Mesenchymal stem cell (in vitro differentiated cells and primary cell): ENCODE results near the gene FKBP8.
A peak's percentile ranks its signal among the peaks of the same experiment; 100 is the strongest.

ENCODE experiments used
- DNase-seq: peaks from one replicate; pipeline ENCODE4 v3.0.0-alpha.2; 2013
- H2AFZ ChIP-seq: one replicate; pipeline ENCODE4 v1.6.1; 2013; ENCODE audit warnings: low read depth, mild to moderate bottlenecking, control low read depth, inconsistent platforms, low read length, moderate library complexity
- H2AK5ac ChIP-seq: 2 replicates; pipeline ENCODE4 v1.6.1; 2013; ENCODE audit warnings: low read length, moderate library complexity, mild to moderate bottlenecking, inconsistent platforms; ENCODE audit not compliant: severe bottlenecking
- H2BK120ac ChIP-seq: one replicate; pipeline ENCODE4 v1.6.1; 2013; ENCODE audit warnings: low read depth, mild to moderate bottlenecking, inconsistent platforms, low read length, moderate library complexity
- H2BK12ac ChIP-seq, 2 experiments: one replicate each; pipeline ENCODE4 v1.6.1; 2013; ENCODE audit warnings: inconsistent platforms in 2 of 2, low read length in 2 of 2, mild to moderate bottlenecking in 2 of 2, moderate library complexity in 2 of 2, control low read depth in 1 of 2
- H2BK15ac ChIP-seq: one replicate; pipeline ENCODE4 v1.6.1; 2013; ENCODE audit warnings: mild to moderate bottlenecking, low read depth, inconsistent platforms; ENCODE audit not compliant: poor library complexity, severe bottlenecking
- H2BK5ac ChIP-seq: 2 replicates; pipeline ENCODE4 v1.6.1; 2013; ENCODE audit warnings: low read depth, mild to moderate bottlenecking, low read length, control low read depth, inconsistent platforms; ENCODE audit not compliant: poor library complexity, severe bottlenecking
- H3K14ac ChIP-seq, 2 experiments: one replicate each; pipeline ENCODE4 v1.6.1; 2013; ENCODE audit warnings: inconsistent platforms in 2 of 2, low read length in 2 of 2, control low read depth in 1 of 2, mild to moderate bottlenecking in 1 of 2, moderate library complexity in 1 of 2
- H3K18ac ChIP-seq, 2 experiments: one replicate each; pipeline ENCODE4 v1.6.1; 2013; ENCODE audit warnings: inconsistent platforms in 2 of 2, low read length in 2 of 2, control low read depth in 1 of 2, low read depth in 1 of 2, mild to moderate bottlenecking in 1 of 2
- H3K23ac ChIP-seq, 2 experiments: one replicate each; pipeline ENCODE4 v1.6.1; 2013; ENCODE audit warnings: inconsistent platforms in 2 of 2, low read length in 2 of 2, mild to moderate bottlenecking in 2 of 2, moderate library complexity in 2 of 2, control low read depth in 1 of 2
- H3K27ac ChIP-seq: 2 replicates; pipeline ENCODE4 v1.5.1; 2013; ENCODE audit warnings: mild to moderate bottlenecking, moderate library complexity, low read length, control low read depth, inconsistent platforms; ENCODE audit not compliant: poor library complexity, severe bottlenecking
- H3K27me3 ChIP-seq, 2 experiments: 2 replicates each; pipeline versions ENCODE4 v1.6.1 to v1.7.0; 2013; ENCODE audit warnings: low read length in 2 of 2, mild to moderate bottlenecking in 2 of 2, moderate library complexity in 2 of 2, control low read depth in 1 of 2, inconsistent platforms in 1 of 2; ENCODE audit not compliant: control insufficient read depth in 1 of 2, insufficient read depth in 1 of 2
- H3K36me3 ChIP-seq, 2 experiments: 2 replicates each; pipeline versions ENCODE4 v1.6.1 to v1.7.0; 2013; ENCODE audit warnings: low read length in 2 of 2, control low read depth in 1 of 2, inconsistent platforms in 1 of 2, low read depth in 1 of 2, mild to moderate bottlenecking in 1 of 2; ENCODE audit not compliant: insufficient read depth in 2 of 2, control insufficient read depth in 1 of 2
- H3K4ac ChIP-seq, 2 experiments: one replicate each; pipeline ENCODE4 v1.6.1; 2013; ENCODE audit warnings: inconsistent platforms in 2 of 2, low read length in 2 of 2, mild to moderate bottlenecking in 2 of 2, moderate library complexity in 2 of 2, control low read depth in 1 of 2, low read depth in 1 of 2
- H3K4me1 ChIP-seq: 2 replicates; pipeline ENCODE4 v1.6.1; 2013; ENCODE audit warnings: low read depth, low read length, control low read depth; ENCODE audit not compliant: control insufficient read depth, insufficient read depth
- H3K4me2 ChIP-seq: 2 replicates; pipeline ENCODE4 v1.6.1; 2013; ENCODE audit warnings: low read length, mild to moderate bottlenecking, inconsistent platforms; ENCODE audit not compliant: poor library complexity, severe bottlenecking
- H3K4me3 ChIP-seq, 2 experiments: 2 replicates each; pipeline versions ENCODE4 v1.5.1 to v1.7.0; 2013; ENCODE audit warnings: low read length in 2 of 2, mild to moderate bottlenecking in 2 of 2, control low read depth in 1 of 2, low read depth in 1 of 2; ENCODE audit not compliant: insufficient read depth in 1 of 2
- H3K79me1 ChIP-seq: replicated peaks from 2 replicates; pipeline ENCODE4 v1.6.1; 2013; ENCODE audit warnings: mild to moderate bottlenecking, control low read depth, low read length, inconsistent platforms; ENCODE audit not compliant: poor library complexity, severe bottlenecking
- H3K9ac ChIP-seq: 2 replicates; pipeline ENCODE4 v1.7.0; 2013; ENCODE audit warnings: mild to moderate bottlenecking, low read length, moderate library complexity
- H3K9me3 ChIP-seq: 2 replicates; pipeline ENCODE4 v1.7.0; 2013; ENCODE audit warnings: mild to moderate bottlenecking, low read length; ENCODE audit not compliant: control insufficient read depth
- H4K8ac ChIP-seq: one replicate; pipeline ENCODE4 v1.6.1; 2013; ENCODE audit warnings: inconsistent platforms, mild to moderate bottlenecking, low read length, moderate library complexity
- H4K91ac ChIP-seq: one replicate; pipeline ENCODE4 v1.6.1; 2013; ENCODE audit warnings: mild to moderate bottlenecking, low read length, inconsistent platforms
- WGBS: methylation state at CpG from one replicate; pipeline ENCODE4 v1.1.7; 2013; ENCODE audit warnings: mixed read lengths; 5-methylcytosine and 5-hydroxymethylcytosine counted together

FKBP8 gene

DNA sequence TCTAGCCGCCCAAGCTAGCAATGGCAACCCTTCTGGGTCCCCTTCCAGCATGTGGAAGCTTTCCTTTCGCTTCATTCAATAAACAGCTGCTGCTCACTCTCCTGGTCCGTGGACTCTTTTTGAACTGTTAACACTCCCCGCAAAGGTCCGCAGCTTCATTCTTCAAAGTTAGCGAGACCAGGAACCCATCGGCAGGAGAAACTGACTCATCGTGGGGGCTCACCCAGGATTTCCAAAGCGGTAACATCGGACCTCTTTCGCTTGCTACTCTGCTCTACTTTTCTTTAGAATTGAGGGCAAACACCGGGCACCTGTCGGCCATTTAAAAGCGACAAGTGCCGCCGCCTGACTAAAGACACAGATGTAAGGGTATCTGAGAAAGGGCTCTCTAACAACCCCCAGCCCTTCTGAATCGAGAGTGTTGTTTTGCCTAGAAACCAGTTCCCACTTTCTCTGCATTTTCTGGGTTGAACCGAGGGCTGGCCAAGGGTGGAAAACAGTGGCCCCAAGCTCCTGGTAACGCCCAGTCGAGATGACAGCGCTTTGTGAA, 34.1 kb upstream of the FKBP8 start:
- Histone ChIP-seq H3K23ac (no peak overlapping the region), H3K4me2 (no peak overlapping the region), H4K8ac (no peak overlapping the region), H2BK120ac (no peak overlapping the region), H3K27ac (no peak overlapping the region), H3K4me3 (no peak overlapping the region), H3K14ac (no peak overlapping the region), H3K27me3 (no peaks in the 10 kb centered on the region), H3K9me3 (no peaks in the 10 kb centered on the region), H4K91ac (no peak overlapping the region), H2BK12ac (no peak overlapping the region), H2AK5ac (no peak overlapping the region), H3K9ac (no peak overlapping the region), H2AFZ (no peak overlapping the region), H3K18ac (no peak overlapping the region), H3K79me1 (peaks cover 15% of the 10 kb centered on the region), H3K36me3 (peaks cover 55 to 56% of the 10 kb centered on the region in 2 experiments), H2BK15ac (no peak overlapping the region), H3K4me1 (peaks cover 11% of the 10 kb centered on the region), H2BK5ac (no peak overlapping the region), H3K4ac (no peak overlapping the region)
- 97% methylated on average over 21 of the region's 21 CpGs for WGBS
- DNase-seq, result no peak

DNA sequence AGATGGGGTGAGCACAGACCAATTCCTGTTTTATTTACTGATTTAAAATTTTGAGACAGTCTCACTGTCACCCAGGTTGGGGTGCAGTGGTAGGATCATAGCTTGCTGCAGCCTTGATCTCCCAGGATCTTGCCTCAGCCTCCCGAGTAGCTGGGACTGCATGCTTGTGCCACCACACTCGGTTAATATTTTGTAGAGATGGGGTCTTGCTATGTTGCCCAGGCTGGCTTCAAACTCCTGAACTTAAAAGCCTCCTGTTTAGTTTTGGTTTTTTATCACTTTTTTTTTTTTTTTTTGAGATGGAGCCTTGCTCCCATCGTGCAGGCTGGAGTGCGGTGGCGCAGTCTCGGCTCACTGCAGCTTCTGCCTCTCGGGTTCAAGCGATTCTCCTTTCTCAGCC, 33.0 kb upstream of the FKBP8 start:
- whole genome bisulfite sequencing, result over 99% methylated on average over 7 of the region's 8 CpGs
- no peak overlapping the region for H2AK5ac ChIP-seq

DNA sequence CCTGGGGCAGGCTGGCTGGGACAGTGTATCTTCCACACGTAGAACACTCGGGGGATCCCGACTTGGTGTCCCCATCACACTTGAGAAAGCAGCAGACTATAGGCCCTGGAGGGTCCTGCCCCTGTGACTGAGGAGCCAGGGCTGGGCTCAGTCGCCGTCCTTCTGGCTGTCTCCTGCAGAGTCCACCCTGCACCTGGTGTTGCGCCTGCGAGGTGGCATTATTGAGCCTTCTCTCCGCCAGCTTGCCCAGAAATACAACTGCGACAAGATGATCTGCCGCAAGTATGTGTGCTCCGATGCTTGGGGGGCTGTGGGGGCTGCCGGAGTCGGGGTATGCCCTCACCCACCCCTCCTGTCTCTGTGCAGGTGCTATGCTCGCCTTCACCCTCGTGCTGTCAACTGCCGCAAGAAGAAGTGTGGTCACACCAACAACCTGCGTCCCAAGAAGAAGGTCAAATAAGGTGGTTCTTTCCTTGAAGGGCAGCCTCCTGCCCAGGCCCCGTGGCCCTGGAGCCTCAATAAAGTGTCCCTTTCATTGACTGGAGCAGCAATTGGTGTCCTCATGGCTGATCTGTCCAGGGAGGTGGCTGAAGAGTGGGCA, 31.4 kb upstream of the FKBP8 start:
- no peak overlapping the region for H2AK5ac ChIP-seq
- peaks cover 55 to 56% of the 10 kb centered on the region in 2 experiments for H3K36me3 ChIP-seq
- H3K4ac ChIP-seq, result no peak overlapping the region
- 97% methylated on average over 18 of the region's 18 CpGs for WGBS
- no peak overlapping the region for H3K4me3 ChIP-seq
- no peak overlapping the region for H3K9ac ChIP-seq
- no peak overlapping the region for H2BK120ac ChIP-seq
- no peak overlapping the region for H2BK5ac ChIP-seq
- no peaks in the 10 kb centered on the region for H3K9me3 ChIP-seq
- peak overlapping the region; percentile 14 for H4K91ac ChIP-seq
- peaks cover 15% of the 10 kb centered on the region for H3K79me1 ChIP-seq
- no peak for DNase-seq
- no peak overlapping the region for H4K8ac ChIP-seq
- no peak overlapping the region for H3K27ac ChIP-seq
- H3K4me1 ChIP-seq, result peaks cover 11% of the 10 kb centered on the region
- no peak overlapping the region for H3K4me2 ChIP-seq
- no peak overlapping the region for H2BK15ac ChIP-seq
- peak overlapping the region in 1 of 2 experiments; percentile 55 for H3K18ac ChIP-seq
- no peak overlapping the region for H2BK12ac ChIP-seq
- H2AFZ ChIP-seq, result no peak overlapping the region
- no peak overlapping the region for H3K14ac ChIP-seq
- H3K23ac ChIP-seq, result no peak overlapping the region
- H3K27me3 ChIP-seq, result no peaks in the 10 kb centered on the region

More for the DNA sequence above, 33.0 kb upstream of the FKBP8 start:
- peaks cover 11% of the 10 kb centered on the region for H3K4me1 ChIP-seq
- no peak overlapping the region for H2BK120ac ChIP-seq
- H3K9ac ChIP-seq, result no peak overlapping the region
- H3K27me3 ChIP-seq, result no peaks in the 10 kb centered on the region
- H2AFZ ChIP-seq, result no peak overlapping the region
- H3K23ac ChIP-seq, result no peak overlapping the region
- peaks cover 15% of the 10 kb centered on the region for H3K79me1 ChIP-seq
- H3K18ac ChIP-seq, result no peak overlapping the region
- H3K36me3 ChIP-seq, result peaks cover 55 to 56% of the 10 kb centered on the region in 2 experiments
- H3K4me2 ChIP-seq, result no peak overlapping the region
- no peak overlapping the region for H3K27ac ChIP-seq
- DNase-seq, result no peak
- H2BK15ac ChIP-seq, result no peak overlapping the region
- H4K91ac ChIP-seq, result no peak overlapping the region
- H2BK12ac ChIP-seq, result no peak overlapping the region
- H3K4ac ChIP-seq, result no peak overlapping the region
- no peak overlapping the region for H2BK5ac ChIP-seq
- no peak overlapping the region for H3K14ac ChIP-seq
- H4K8ac ChIP-seq, result no peak overlapping the region
- no peaks in the 10 kb centered on the region for H3K9me3 ChIP-seq
- no peak overlapping the region for H3K4me3 ChIP-seq

DNA sequence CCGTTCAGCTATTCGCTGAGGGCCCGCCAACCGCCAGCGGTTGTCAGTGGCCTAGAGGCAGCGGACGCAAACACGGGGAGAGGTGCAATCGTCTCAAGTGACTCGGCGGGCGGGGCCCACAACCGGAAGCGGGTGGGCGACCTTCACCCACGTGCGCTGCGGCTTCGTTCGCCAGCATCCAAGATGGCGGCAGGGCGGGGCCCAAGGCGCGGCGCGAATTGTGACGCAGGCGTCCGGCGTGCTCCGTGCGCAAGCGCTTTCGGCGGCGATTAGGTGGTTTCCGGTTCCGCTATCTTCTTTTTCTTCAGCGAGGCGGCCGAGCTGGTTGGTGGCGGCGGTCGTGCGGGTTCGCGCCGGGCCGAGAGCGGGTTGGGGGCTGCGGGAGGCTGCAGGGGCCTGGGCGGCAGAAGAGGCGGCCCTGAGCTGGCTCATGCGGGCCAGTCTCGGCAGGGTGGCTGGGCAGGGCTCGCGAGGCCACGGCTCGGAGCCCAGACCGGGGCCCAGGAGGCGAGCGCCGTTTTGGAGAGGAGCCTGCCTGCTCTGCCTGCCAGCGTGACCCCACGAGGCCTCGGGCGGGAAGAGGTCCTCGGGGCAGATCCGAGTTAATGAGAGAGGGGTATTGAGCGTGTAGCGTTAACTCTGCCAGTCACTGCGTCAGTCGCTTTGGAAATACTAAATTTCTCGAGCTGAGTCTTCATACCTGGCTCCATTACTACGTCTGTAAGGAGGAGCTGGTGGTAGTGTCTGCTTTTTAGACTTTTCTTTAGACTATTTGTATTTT, 28.4 kb upstream of the FKBP8 start, which contains the start of gene UBA52:
Gene UBA52 (plus strand): TSS at position 294 of the 781 bp plus-strand sequence. CDS start 1,444 bp downstream, outside the sequence.
- Histone ChIP-seq H3K23ac (peak within 1 kb of the TSS in 1 of 2 experiments; percentile 85), H3K18ac (peak within 1 kb of the TSS; percentile 50 to 99), H2AFZ (peak within 1 kb of the TSS; percentile 51), H3K9ac (peak within 1 kb of the TSS; percentile 98), H3K27ac (peak within 1 kb of the TSS; percentile 66), H3K4ac (peak within 1 kb of the TSS; percentile 29 to 98), H3K79me1 (peaks cover 28% of the 10 kb centered on the region), H3K4me1 (peaks cover 11% of the 10 kb centered on the region), H2AK5ac (peak within 1 kb of the TSS; percentile 83), H3K4me3 (peak within 1 kb of the TSS; percentile 94 to 95), H4K91ac (peak within 1 kb of the TSS; percentile 71), H3K27me3 (no peaks in the 10 kb centered on the region), H3K4me2 (peak within 1 kb of the TSS; percentile 83), H2BK5ac (no peak within 1 kb of the TSS), H2BK120ac (no peak within 1 kb of the TSS), H4K8ac (peak within 1 kb of the TSS; percentile 73), H3K14ac (peak within 1 kb of the TSS in 1 of 2 experiments; percentile 98), H2BK12ac (peak within 1 kb of the TSS in 1 of 2 experiments; percentile 73), H2BK15ac (no peak within 1 kb of the TSS), H3K36me3 (peaks cover 66 to 67% of the 10 kb centered on the region in 2 experiments), H3K9me3 (no peaks in the 10 kb centered on the region)
- WGBS, result under 1% methylated on average over 68 of the region's 75 CpGs
- DNase-seq, result peak; percentile 97
